ENCODE data around the gene BANK1. TPM values are rescaled to one million over a fixed set of nuclear protein-coding genes. Genes with fewer than 3 reads are reported as not detected.

Gene BANK1
- total and polyA plus RNA-seq, 2 donors (not counting 1 experiment from before 2014, with no cell fraction given): 0.20 to 0.83 TPM

DNA sequence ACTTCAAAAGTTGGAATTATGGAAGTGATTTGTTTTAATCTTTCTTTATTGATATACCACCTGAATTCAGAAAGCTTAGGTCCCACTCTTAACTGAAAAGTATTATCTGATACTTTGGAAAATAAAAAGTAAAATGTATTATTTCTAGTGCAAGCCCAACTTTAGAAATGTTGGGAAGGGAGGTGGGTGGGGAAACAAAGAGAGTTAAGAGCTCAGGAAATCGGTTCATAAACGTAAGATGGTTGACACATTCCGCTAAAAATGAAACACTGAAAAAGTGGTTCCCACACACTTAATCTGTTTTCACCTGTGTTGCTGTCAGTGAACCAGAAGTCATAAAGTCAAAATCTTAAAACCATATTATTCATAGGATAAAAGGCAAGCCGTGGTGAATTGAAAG lies 237.4 kb downstream of the BANK1 start:
- no peaks in the 10 kb centered on the region for H4K20me1 ChIP-seq (ENCODE audit: control insufficient read depth, extremely low read depth, insufficient read depth, low read length)
- TF ChIP-seq, protein P1, sequence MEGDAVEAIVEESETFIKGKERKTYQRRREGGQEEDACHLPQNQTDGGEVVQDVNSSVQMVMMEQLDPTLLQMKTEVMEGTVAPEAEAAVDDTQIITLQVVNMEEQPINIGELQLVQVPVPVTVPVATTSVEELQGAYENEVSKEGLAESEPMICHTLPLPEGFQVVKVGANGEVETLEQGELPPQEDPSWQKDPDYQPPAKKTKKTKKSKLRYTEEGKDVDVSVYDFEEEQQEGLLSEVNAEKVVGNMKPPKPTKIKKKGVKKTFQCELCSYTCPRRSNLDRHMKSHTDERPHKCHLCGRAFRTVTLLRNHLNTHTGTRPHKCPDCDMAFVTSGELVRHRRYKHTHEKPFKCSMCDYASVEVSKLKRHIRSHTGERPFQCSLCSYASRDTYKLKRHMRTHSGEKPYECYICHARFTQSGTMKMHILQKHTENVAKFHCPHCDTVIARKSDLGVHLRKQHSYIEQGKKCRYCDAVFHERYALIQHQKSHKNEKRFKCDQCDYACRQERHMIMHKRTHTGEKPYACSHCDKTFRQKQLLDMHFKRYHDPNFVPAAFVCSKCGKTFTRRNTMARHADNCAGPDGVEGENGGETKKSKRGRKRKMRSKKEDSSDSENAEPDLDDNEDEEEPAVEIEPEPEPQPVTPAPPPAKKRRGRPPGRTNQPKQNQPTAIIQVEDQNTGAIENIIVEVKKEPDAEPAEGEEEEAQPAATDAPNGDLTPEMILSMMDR (conservative IDR thresholded peaks at IDR 0.05 in 1 of 2, IDR thresholded peaks at IDR 0.05 in 1 of 2; ENCODE audit: low read depth in 1 of 2, low read length in 2 of 2): no peak
- no peak for TF ChIP-seq EZH2 (IDR thresholded peaks at IDR 0.05; ENCODE audit: low read length, missing control alignments)
- H2AFZ ChIP-seq (ENCODE audit: low read length): no peak overlapping the region
- DNase-seq (ENCODE audit: low read depth in 2 of 2): no peak
- no peak overlapping the region for H3K9ac ChIP-seq (ENCODE audit: insufficient read depth, low read length)
- H3K27me3 ChIP-seq (ENCODE audit: control insufficient read depth, insufficient read depth, low read length): no peaks in the 10 kb centered on the region
- no peaks in the 10 kb centered on the region for H3K79me2 ChIP-seq (ENCODE audit: control insufficient read depth, insufficient read depth, low read length)
- no peak overlapping the region for H3K4me3 ChIP-seq (replicated peaks in 1 of 4; ENCODE audit: control extremely low read depth in 1 of 4, insufficient read depth in 1 of 4, low read depth in 3 of 4, low read length in 4 of 4)
- no peaks in the 10 kb centered on the region for H3K9me3 ChIP-seq (ENCODE audit: control insufficient read depth, insufficient read depth, low read depth, low read length)
- no peak overlapping the region for H3K27ac ChIP-seq (ENCODE audit: insufficient read depth, low read length)
- no peak overlapping the region for H3K4me2 ChIP-seq (ENCODE audit: extremely low read depth, insufficient read depth, low read length)
- no peaks in the 10 kb centered on the region for H3K4me1 ChIP-seq (ENCODE audit: control insufficient read depth, extremely low read depth, insufficient read depth, low read length)
- no peaks in the 10 kb centered on the region for H3K36me3 ChIP-seq (ENCODE audit: control insufficient read depth, insufficient read depth, low read length)

DNA sequence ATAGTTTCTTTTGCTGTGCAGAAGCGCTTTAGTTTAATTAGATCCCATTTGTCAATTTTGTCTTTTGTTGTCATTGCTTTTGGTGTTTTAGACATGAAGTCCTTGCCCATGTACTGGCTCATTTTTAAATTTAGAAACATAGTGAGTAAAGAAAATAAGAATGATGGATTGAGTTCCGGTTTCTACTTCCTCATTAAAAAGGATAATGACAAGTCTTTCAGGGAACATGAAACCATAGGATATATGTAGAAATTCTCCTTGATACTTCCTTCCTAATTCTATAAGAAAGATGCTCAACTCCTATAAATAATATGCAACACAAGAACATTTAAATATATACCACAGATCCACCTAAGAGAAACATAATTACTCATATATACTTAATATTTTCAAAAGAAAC lies 240.9 kb downstream of the BANK1 start:
- Histone ChIP-seq H4K20me1 (ENCODE audit: control insufficient read depth, extremely low read depth, insufficient read depth, low read length) (no peaks in the 10 kb centered on the region), H3K9ac (ENCODE audit: insufficient read depth, low read length) (no peak overlapping the region), H2AFZ (ENCODE audit: low read length) (no peak overlapping the region), H3K27ac (ENCODE audit: insufficient read depth, low read length) (no peak overlapping the region), H3K27me3 (ENCODE audit: control insufficient read depth, insufficient read depth, low read length) (no peaks in the 10 kb centered on the region), H3K4me1 (ENCODE audit: control insufficient read depth, extremely low read depth, insufficient read depth, low read length) (no peaks in the 10 kb centered on the region), H3K36me3 (ENCODE audit: control insufficient read depth, insufficient read depth, low read length) (no peaks in the 10 kb centered on the region), H3K4me3 (replicated peaks in 1 of 4; ENCODE audit: control extremely low read depth in 1 of 4, insufficient read depth in 1 of 4, low read depth in 3 of 4, low read length in 4 of 4) (no peak overlapping the region), H3K4me2 (ENCODE audit: extremely low read depth, insufficient read depth, low read length) (no peak overlapping the region), H3K79me2 (ENCODE audit: control insufficient read depth, insufficient read depth, low read length) (no peaks in the 10 kb centered on the region), H3K9me3 (ENCODE audit: control insufficient read depth, insufficient read depth, low read depth, low read length) (no peaks in the 10 kb centered on the region)
- no peak for TF ChIP-seq EZH2 (IDR thresholded peaks at IDR 0.05; ENCODE audit: low read length, missing control alignments)
- TF ChIP-seq, protein P1 (conservative IDR thresholded peaks at IDR 0.05 in 1 of 2, IDR thresholded peaks at IDR 0.05 in 1 of 2; ENCODE audit: low read depth in 1 of 2, low read length in 2 of 2): no peak
- DNase-seq (ENCODE audit: low read depth in 2 of 2): no peak

DNA sequence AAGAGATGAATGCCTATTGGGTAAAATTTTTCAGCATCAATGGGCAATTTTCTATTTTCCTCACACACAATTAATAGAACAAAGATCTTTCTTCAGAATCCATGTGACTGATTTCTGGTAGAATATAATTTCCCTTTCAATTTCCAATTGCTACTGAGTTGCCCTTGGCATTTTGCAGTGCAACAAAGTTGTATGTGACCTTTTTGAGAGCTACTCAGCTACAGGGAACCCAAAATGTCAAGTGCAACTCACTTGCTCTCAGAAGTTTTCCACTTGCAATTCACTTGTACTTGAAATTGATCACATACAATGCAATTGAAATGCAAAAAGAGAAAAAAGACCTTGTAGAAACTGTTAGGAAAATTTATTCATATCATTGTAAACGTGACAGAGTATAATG lies 245.5 kb downstream of the BANK1 start:
- no peak overlapping the region for H3K4me3 ChIP-seq (replicated peaks in 1 of 4; ENCODE audit: control extremely low read depth in 1 of 4, insufficient read depth in 1 of 4, low read depth in 3 of 4, low read length in 4 of 4)
- no peaks in the 10 kb centered on the region for H3K27me3 ChIP-seq (ENCODE audit: control insufficient read depth, insufficient read depth, low read length)
- no peaks in the 10 kb centered on the region for H3K9me3 ChIP-seq (ENCODE audit: control insufficient read depth, insufficient read depth, low read depth, low read length)
- H4K20me1 ChIP-seq (ENCODE audit: control insufficient read depth, extremely low read depth, insufficient read depth, low read length): no peaks in the 10 kb centered on the region
- no peak overlapping the region for H3K9ac ChIP-seq (ENCODE audit: insufficient read depth, low read length)
- TF ChIP-seq EZH2 (IDR thresholded peaks at IDR 0.05; ENCODE audit: low read length, missing control alignments): no peak
- TF ChIP-seq, protein P1 (conservative IDR thresholded peaks at IDR 0.05 in 1 of 2, IDR thresholded peaks at IDR 0.05 in 1 of 2; ENCODE audit: low read depth in 1 of 2, low read length in 2 of 2): no peak
- no peak overlapping the region for H3K27ac ChIP-seq (ENCODE audit: insufficient read depth, low read length)
- H2AFZ ChIP-seq (ENCODE audit: low read length): no peak overlapping the region
- H3K79me2 ChIP-seq (ENCODE audit: control insufficient read depth, insufficient read depth, low read length): no peaks in the 10 kb centered on the region
- no peaks in the 10 kb centered on the region for H3K36me3 ChIP-seq (ENCODE audit: control insufficient read depth, insufficient read depth, low read length)
- H3K4me1 ChIP-seq (ENCODE audit: control insufficient read depth, extremely low read depth, insufficient read depth, low read length): no peaks in the 10 kb centered on the region
- DNase-seq (ENCODE audit: low read depth in 2 of 2): no peak
- no peak overlapping the region for H3K4me2 ChIP-seq (ENCODE audit: extremely low read depth, insufficient read depth, low read length)

Data from fibroblast of lung (primary cell).